HepG2 (cell line): ENCODE measurements around the gene BRMS1. TPM values are rescaled to one million over a fixed set of nuclear protein-coding genes. Genes with fewer than 3 reads are reported as not detected.
A peak's percentile ranks its signal among the peaks of the same experiment; 100 is the strongest.

Experiments
- DNMT1 ChIP-seq: sonication (generic); formaldehyde crosslinking; IDR thresholded peaks from 2 replicates; pipeline ENCODE4 v1.5.1; 2020; ENCODE audit warnings: mild to moderate bottlenecking, missing genetic modification reagents
- PAWR ChIP-seq: sonication (generic); formaldehyde crosslinking; IDR thresholded peaks from 2 replicates; pipeline ENCODE4 v1.4.0; 2020; ENCODE audit warnings: missing genetic modification reagents, mild to moderate bottlenecking, borderline replicate concordance
- POGZ ChIP-seq: sonication (generic); formaldehyde crosslinking; IDR thresholded peaks from 2 replicates; pipeline ENCODE4 v1.4.0; 2020; ENCODE audit warnings: mild to moderate bottlenecking, missing genetic modification reagents
- RBAK ChIP-seq: sonication (generic); formaldehyde crosslinking; IDR thresholded peaks from 2 replicates; pipeline ENCODE4 v1.5.1; 2020; ENCODE audit warnings: mild to moderate bottlenecking, missing genetic modification reagents
- RFX3 ChIP-seq: IDR thresholded peaks from 2 replicates; pipeline ENCODE4 v1.6.1; 2016; ENCODE audit warnings: missing biosample characterization, missing genetic modification reagents
- SIN3A ChIP-seq: IDR thresholded peaks from 2 replicates; pipeline ENCODE4 v1.6.1; 2011; ENCODE audit warnings: low read depth, mild to moderate bottlenecking, control low read depth, low read length, borderline replicate concordance
- SMYD3 ChIP-seq: sonication (generic); formaldehyde crosslinking; IDR thresholded peaks from 2 replicates; pipeline ENCODE4 v1.8.1; 2023; ENCODE audit warnings: mild to moderate bottlenecking, missing genetic modification reagents
- SNAPC5 ChIP-seq: sonication (generic); formaldehyde crosslinking; IDR thresholded peaks from 2 replicates; pipeline ENCODE4 v1.8.1; 2023; ENCODE audit warnings: mild to moderate bottlenecking, missing genetic modification reagents, borderline replicate concordance
- STAG1 ChIP-seq: sonication (generic); formaldehyde crosslinking; IDR thresholded peaks from 2 replicates; pipeline ENCODE4 v1.4.0; 2020; ENCODE audit warnings: missing genetic modification reagents
- THYN1 ChIP-seq: sonication (generic); formaldehyde crosslinking; IDR thresholded peaks from 2 replicates; pipeline ENCODE4 v1.8.1; 2023; ENCODE audit warnings: low read depth, mild to moderate bottlenecking, moderate library complexity, missing genetic modification reagents, borderline replicate concordance
- ZBTB21 ChIP-seq: sonication (generic); formaldehyde crosslinking; IDR thresholded peaks from 2 replicates; pipeline ENCODE4 v1.4.0; 2020; ENCODE audit warnings: missing genetic modification reagents
- ZFP62 ChIP-seq: sonication (generic); formaldehyde crosslinking; IDR thresholded peaks from 2 replicates; pipeline ENCODE4 v1.4.0; 2020; ENCODE audit warnings: missing genetic modification reagents
- ZNF136 ChIP-seq: sonication (generic); formaldehyde crosslinking; IDR thresholded peaks from 2 replicates; pipeline ENCODE4 v1.8.1; 2022; ENCODE audit warnings: low read depth, mild to moderate bottlenecking, moderate library complexity, missing genetic modification reagents
- ZNF326 ChIP-seq: sonication (generic); formaldehyde crosslinking; IDR thresholded peaks from 2 replicates; pipeline ENCODE4 v1.4.0; 2020; ENCODE audit warnings: missing genetic modification reagents, borderline replicate concordance
- ZNF468 ChIP-seq: sonication (generic); formaldehyde crosslinking; IDR thresholded peaks from 2 replicates; pipeline ENCODE4 v1.8.0; 2022; ENCODE audit warnings: mild to moderate bottlenecking, moderate library complexity, missing genetic modification reagents
- ZNF484 ChIP-seq: sonication (generic); formaldehyde crosslinking; IDR thresholded peaks from 2 replicates; pipeline ENCODE4 v1.5.1; 2020; ENCODE audit warnings: mild to moderate bottlenecking, low read depth, missing genetic modification reagents, borderline replicate concordance
- ZNF703 ChIP-seq: sonication (generic); formaldehyde crosslinking; IDR thresholded peaks from 2 replicates; pipeline ENCODE4 v1.5.1; 2020; ENCODE audit warnings: missing genetic modification reagents, mild to moderate bottlenecking, moderate library complexity, borderline replicate concordance
- ZNF749 ChIP-seq: sonication (generic); formaldehyde crosslinking; IDR thresholded peaks from 2 replicates; pipeline ENCODE4 v1.8.0; 2022; ENCODE audit warnings: mild to moderate bottlenecking, missing genetic modification reagents, moderate library complexity, borderline replicate concordance
- ZNF766 ChIP-seq: sonication (generic); formaldehyde crosslinking; IDR thresholded peaks from 2 replicates; pipeline ENCODE4 v1.5.0; 2020; ENCODE audit warnings: missing genetic modification reagents, borderline replicate concordance
- ZNF792 ChIP-seq: IDR thresholded peaks from 2 replicates; pipeline ENCODE4 v1.6.1; 2016
- ZNF816 ChIP-seq: sonication (generic); formaldehyde crosslinking; IDR thresholded peaks from 2 replicates; pipeline ENCODE4 v1.8.0; 2022; ENCODE audit warnings: missing genetic modification reagents, mild to moderate bottlenecking, borderline replicate concordance
- polyA plus RNA-seq, 8 experiments: library from polyadenylated mRNA; depleted of rRNA in 3 of 8; stranded (reverse) in 7 of 8; unstranded in 1 of 8; fragments of >200 nt; fragmentation: Illumina TruSeq in 4 of 8; extraction: Trizol in 4 of 8; gene quantifications; 2 replicates each; pipeline versions ENCODE4 v1.2.1 to v1.2.3, GENCODE V29; 2011 to 2016; ENCODE audit warnings: low read depth in 4 of 8, missing spikeins in 1 of 8, mixed read lengths in 1 of 8; ENCODE audit not compliant: insufficient read depth in 1 of 8
- total RNA-seq, 5 experiments: library from RNA; depleted of rRNA; stranded (reverse); fragments of >200 nt; fragmentation: Illumina TruSeq; extraction: Trizol; gene quantifications; 2 replicates each; pipeline ENCODE4 v1.2.3, GENCODE V29; 2016; ENCODE audit warnings: low read depth in 1 of 5
- TF ChIP-seq, protein P1 (sequence below): sonication (generic); formaldehyde crosslinking; IDR thresholded peaks from 2 replicates; pipeline ENCODE4 v1.5.0; 2020; ENCODE audit warnings: mild to moderate bottlenecking, missing genetic modification reagents, borderline replicate concordance
- TF ChIP-seq, protein P2 (sequence below): sonication (generic); formaldehyde crosslinking; IDR thresholded peaks from 2 replicates; pipeline ENCODE4 v1.9.0; 2022; ENCODE audit warnings: low read depth, missing genetic modification reagents
- TF ChIP-seq, protein P3 (sequence below): sonication (generic); formaldehyde crosslinking; IDR thresholded peaks from 2 replicates; pipeline ENCODE4 v1.4.0; 2020; ENCODE audit warnings: missing genetic modification reagents

BRMS1 gene
- total and polyA plus RNA-seq, 2 of the 13 experiments (the other 11 are each of a cell fraction or from before 2014, with no cell fraction given): 15.8 to 55.7 TPM

- TF ChIP-seq ZNF136 (CRISPR knock-in tag) (no peak), ZNF749 (CRISPR knock-in tag) (no peak), ZNF816 (CRISPR knock-in tag) (no peak), RFX3 (CRISPR knock-in tag) (peak; percentile 85), STAG1 (CRISPR knock-in tag) (no peak), PAWR (no peak), ZFP62 (no peak), SNAPC5 (CRISPR knock-in tag) (no peak), ZNF703 (no peak), RBAK (CRISPR knock-in tag) (no peak), THYN1 (CRISPR knock-in tag) (no peak), SIN3A (peak; percentile 96), DNMT1 (CRISPR knock-in tag) (no peak), ZNF468 (no peak), ZBTB21 (CRISPR knock-in tag) (no peak), ZNF484 (CRISPR knock-in tag) (no peak), ZNF766 (no peak), SMYD3 (CRISPR knock-in tag) (0 out of 2 replicates have a peak, but pooled peaks have one; percentile 58), POGZ (peak; percentile 35; the same call in 1 of the 2 replicates), ZNF326 (CRISPR knock-in tag) (0 out of 2 replicates have a peak, but pooled peaks have one; percentile 46), ZNF792 (CRISPR knock-in tag) (peak; percentile 56; the same call in 1 of the 2 replicates)
- TF ChIP-seq, protein P1, sequence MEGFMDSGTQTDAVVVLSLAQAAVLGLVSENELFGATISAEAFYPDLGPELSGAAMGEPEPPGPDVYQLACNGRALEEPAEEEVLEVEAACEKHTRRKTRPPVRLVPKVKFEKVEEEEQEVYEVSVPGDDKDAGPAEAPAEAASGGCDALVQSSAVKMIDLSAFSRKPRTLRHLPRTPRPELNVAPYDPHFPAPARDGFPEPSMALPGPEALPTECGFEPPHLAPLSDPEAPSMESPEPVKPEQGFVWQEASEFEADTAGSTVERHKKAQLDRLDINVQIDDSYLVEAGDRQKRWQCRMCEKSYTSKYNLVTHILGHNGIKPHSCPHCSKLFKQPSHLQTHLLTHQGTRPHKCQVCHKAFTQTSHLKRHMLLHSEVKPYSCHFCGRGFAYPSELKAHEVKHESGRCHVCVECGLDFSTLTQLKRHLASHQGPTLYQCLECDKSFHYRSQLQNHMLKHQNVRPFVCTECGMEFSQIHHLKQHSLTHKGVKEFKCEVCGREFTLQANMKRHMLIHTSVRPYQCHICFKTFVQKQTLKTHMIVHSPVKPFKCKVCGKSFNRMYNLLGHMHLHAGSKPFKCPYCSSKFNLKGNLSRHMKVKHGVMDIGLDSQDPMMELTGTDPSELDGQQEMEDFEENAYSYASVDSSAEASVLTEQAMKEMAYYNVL (CRISPR knock-in tag): no peak
- TF ChIP-seq, protein P2, sequence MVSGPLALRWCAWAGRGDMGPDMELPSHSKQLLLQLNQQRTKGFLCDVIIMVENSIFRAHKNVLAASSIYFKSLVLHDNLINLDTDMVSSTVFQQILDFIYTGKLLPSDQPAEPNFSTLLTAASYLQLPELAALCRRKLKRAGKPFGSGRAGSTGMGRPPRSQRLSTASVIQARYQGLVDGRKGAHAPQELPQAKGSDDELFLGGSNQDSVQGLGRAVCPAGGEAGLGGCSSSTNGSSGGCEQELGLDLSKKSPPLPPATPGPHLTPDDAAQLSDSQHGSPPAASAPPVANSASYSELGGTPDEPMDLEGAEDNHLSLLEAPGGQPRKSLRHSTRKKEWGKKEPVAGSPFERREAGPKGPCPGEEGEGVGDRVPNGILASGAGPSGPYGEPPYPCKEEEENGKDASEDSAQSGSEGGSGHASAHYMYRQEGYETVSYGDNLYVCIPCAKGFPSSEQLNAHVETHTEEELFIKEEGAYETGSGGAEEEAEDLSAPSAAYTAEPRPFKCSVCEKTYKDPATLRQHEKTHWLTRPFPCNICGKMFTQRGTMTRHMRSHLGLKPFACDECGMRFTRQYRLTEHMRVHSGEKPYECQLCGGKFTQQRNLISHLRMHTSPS (CRISPR knock-in tag): no peak
- TF ChIP-seq, protein P3, sequence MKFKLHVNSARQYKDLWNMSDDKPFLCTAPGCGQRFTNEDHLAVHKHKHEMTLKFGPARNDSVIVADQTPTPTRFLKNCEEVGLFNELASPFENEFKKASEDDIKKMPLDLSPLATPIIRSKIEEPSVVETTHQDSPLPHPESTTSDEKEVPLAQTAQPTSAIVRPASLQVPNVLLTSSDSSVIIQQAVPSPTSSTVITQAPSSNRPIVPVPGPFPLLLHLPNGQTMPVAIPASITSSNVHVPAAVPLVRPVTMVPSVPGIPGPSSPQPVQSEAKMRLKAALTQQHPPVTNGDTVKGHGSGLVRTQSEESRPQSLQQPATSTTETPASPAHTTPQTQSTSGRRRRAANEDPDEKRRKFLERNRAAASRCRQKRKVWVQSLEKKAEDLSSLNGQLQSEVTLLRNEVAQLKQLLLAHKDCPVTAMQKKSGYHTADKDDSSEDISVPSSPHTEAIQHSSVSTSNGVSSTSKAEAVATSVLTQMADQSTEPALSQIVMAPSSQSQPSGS (CRISPR knock-in tag): peak; percentile 77; the same call in 1 of the 2 replicates
These were observed at the start of gene BRMS1 (continued) for GRCh38 chr11:66344550-66345315.
